ENCODE data around the gene HNF1A. TPM values are rescaled to one million over a fixed set of nuclear protein-coding genes. Genes with fewer than 3 reads are reported as not detected.

HNF1A gene
- total RNA-seq, 2 donors from 2014 or later: 0.24 to 0.42 TPM

GRCh38 chr12:120936197-120936596, 42.1 kb upstream of the HNF1A start:
- no peak overlapping the region for H3K27ac Mint-ChIP-seq
- H3K36me3 Mint-ChIP-seq (ENCODE audit: low read depth): no peaks in the 10 kb centered on the region

GRCh38 chr12:120938496-120938895, 39.8 kb upstream of the HNF1A start:
- no peaks in the 10 kb centered on the region for H3K36me3 Mint-ChIP-seq (ENCODE audit: low read depth)
- DNase-seq: no peak
- 91 to 94% methylated on average over 2 of the region's 3 CpGs for WGBS, 2 experiments (ENCODE audit: insufficient coverage in 1 of 2, insufficient read length in 1 of 2)
- peaks cover 2% of the 10 kb centered on the region for H3K27me3 Mint-ChIP-seq (ENCODE audit: insufficient read depth)
- Histone ChIP-seq H3K9ac (ENCODE audit: extremely low read depth, low read length, poor library complexity, severe bottlenecking) (no peak overlapping the region), H3K36me3 (ENCODE audit: control insufficient read depth, insufficient read depth, low read length) (no peaks in the 10 kb centered on the region), H3K27ac (ENCODE audit: low read depth, low read length) (no peak overlapping the region), H3K4me1 (ENCODE audit: control insufficient read depth, insufficient read depth, low read length) (no peaks in the 10 kb centered on the region), H3K4me3 (ENCODE audit: low read length) (no peak overlapping the region), H3K27me3 (ENCODE audit: control insufficient read depth, insufficient read depth, low read length, poor library complexity, severe bottlenecking) (no peaks in the 10 kb centered on the region), H3K9me3 (ENCODE audit: control insufficient read depth, low read length) (no peaks in the 10 kb centered on the region)
- no peak overlapping the region for H3K4me3 Mint-ChIP-seq
- H3K9me3 Mint-ChIP-seq: no peaks in the 10 kb centered on the region
- TF ChIP-seq CTCF (conservative IDR thresholded peaks at IDR 0.05): no peak
- no peak overlapping the region for H3K27ac Mint-ChIP-seq
- H3K4me1 Mint-ChIP-seq: no peaks in the 10 kb centered on the region

More at GRCh38 chr12:120936197-120936596, 42.1 kb upstream of the HNF1A start:
- Mint-ChIP-seq H3K27me3 (ENCODE audit: insufficient read depth) (peaks cover 4% of the 10 kb centered on the region), H3K4me3 (no peak overlapping the region), H3K4me1 (no peaks in the 10 kb centered on the region), H3K9me3 (no peaks in the 10 kb centered on the region)
- 43 to 70% methylated on average over 1 to 2 of the region's 2 CpGs for WGBS, 2 experiments (ENCODE audit: insufficient coverage in 1 of 2, insufficient read length in 1 of 2)
- Histone ChIP-seq H3K4me1 (ENCODE audit: control insufficient read depth, insufficient read depth, low read length) (no peaks in the 10 kb centered on the region), H3K4me3 (ENCODE audit: low read length) (no peak overlapping the region), H3K27me3 (ENCODE audit: control insufficient read depth, insufficient read depth, low read length, poor library complexity, severe bottlenecking) (no peaks in the 10 kb centered on the region), H3K27ac (ENCODE audit: low read depth, low read length) (no peak overlapping the region), H3K36me3 (ENCODE audit: control insufficient read depth, insufficient read depth, low read length) (no peaks in the 10 kb centered on the region), H3K9ac (ENCODE audit: extremely low read depth, low read length, poor library complexity, severe bottlenecking) (no peak overlapping the region), H3K9me3 (ENCODE audit: control insufficient read depth, low read length) (no peaks in the 10 kb centered on the region)
- no peak for DNase-seq
- no peak for TF ChIP-seq CTCF (conservative IDR thresholded peaks at IDR 0.05)

GRCh38 chr12:120939523-120939922, 38.8 kb upstream of the HNF1A start:
- no peak for TF ChIP-seq CTCF (conservative IDR thresholded peaks at IDR 0.05)
- Histone ChIP-seq H3K4me1 (ENCODE audit: control insufficient read depth, insufficient read depth, low read length) (no peaks in the 10 kb centered on the region), H3K9me3 (ENCODE audit: control insufficient read depth, low read length) (no peaks in the 10 kb centered on the region), H3K27me3 (ENCODE audit: control insufficient read depth, insufficient read depth, low read length, poor library complexity, severe bottlenecking) (no peaks in the 10 kb centered on the region), H3K27ac (ENCODE audit: low read depth, low read length) (no peak overlapping the region), H3K36me3 (ENCODE audit: control insufficient read depth, insufficient read depth, low read length) (no peaks in the 10 kb centered on the region), H3K4me3 (ENCODE audit: low read length) (no peak overlapping the region), H3K9ac (ENCODE audit: extremely low read depth, low read length, poor library complexity, severe bottlenecking) (no peak overlapping the region)
- H3K4me1 Mint-ChIP-seq: no peaks in the 10 kb centered on the region
- no peak overlapping the region for H3K27ac Mint-ChIP-seq
- DNase-seq: no peak
- no peaks in the 10 kb centered on the region for H3K9me3 Mint-ChIP-seq
- peaks cover 2% of the 10 kb centered on the region for H3K27me3 Mint-ChIP-seq (ENCODE audit: insufficient read depth)
- 65 to 66% methylated on average over 3 of the region's 3 CpGs for WGBS, 2 experiments (ENCODE audit: insufficient coverage in 1 of 2, insufficient read length in 1 of 2)
- no peaks in the 10 kb centered on the region for H3K36me3 Mint-ChIP-seq (ENCODE audit: low read depth)
- no peak overlapping the region for H3K4me3 Mint-ChIP-seq

Measured in endodermal cell (in vitro differentiated cells).